ENCODE data around the gene GID8. TPM values are rescaled to one million over a fixed set of nuclear protein-coding genes. Genes with fewer than 3 reads are reported as not detected.

The GID8 gene
- total and polyA plus RNA-seq, 2 of the 13 experiments (the other 11 are each of a cell fraction or from before 2014, with no cell fraction given) = 39.6 to 59.8 TPM

GRCh38 chr20:62895539-62895938 lies 42.4 kb upstream of the GID8 start (continued):
- no peak for TF ChIP-seq PAXIP1 (CRISPR knock-in tag; conservative IDR thresholded peaks at IDR 0.05)
- TF ChIP-seq, protein P1, sequence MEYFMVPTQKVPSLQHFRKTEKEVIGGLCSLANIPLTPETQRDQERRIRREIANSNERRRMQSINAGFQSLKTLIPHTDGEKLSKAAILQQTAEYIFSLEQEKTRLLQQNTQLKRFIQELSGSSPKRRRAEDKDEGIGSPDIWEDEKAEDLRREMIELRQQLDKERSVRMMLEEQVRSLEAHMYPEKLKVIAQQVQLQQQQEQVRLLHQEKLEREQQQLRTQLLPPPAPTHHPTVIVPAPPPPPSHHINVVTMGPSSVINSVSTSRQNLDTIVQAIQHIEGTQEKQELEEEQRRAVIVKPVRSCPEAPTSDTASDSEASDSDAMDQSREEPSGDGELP (IDR thresholded peaks at IDR 0.05; ENCODE audit: borderline replicate concordance, low read depth) = no peak
- TF ChIP-seq HHEX (CRISPR knock-in tag; IDR thresholded peaks at IDR 0.05) = no peak
- peak; percentile 71 for TF ChIP-seq RBM22 (optimal IDR thresholded peaks at IDR 0.05; ENCODE audit: low read length)
- TF ChIP-seq GABPB1 (CRISPR knock-in tag; IDR thresholded peaks at IDR 0.05) = no peak
- TF ChIP-seq, protein P2, sequence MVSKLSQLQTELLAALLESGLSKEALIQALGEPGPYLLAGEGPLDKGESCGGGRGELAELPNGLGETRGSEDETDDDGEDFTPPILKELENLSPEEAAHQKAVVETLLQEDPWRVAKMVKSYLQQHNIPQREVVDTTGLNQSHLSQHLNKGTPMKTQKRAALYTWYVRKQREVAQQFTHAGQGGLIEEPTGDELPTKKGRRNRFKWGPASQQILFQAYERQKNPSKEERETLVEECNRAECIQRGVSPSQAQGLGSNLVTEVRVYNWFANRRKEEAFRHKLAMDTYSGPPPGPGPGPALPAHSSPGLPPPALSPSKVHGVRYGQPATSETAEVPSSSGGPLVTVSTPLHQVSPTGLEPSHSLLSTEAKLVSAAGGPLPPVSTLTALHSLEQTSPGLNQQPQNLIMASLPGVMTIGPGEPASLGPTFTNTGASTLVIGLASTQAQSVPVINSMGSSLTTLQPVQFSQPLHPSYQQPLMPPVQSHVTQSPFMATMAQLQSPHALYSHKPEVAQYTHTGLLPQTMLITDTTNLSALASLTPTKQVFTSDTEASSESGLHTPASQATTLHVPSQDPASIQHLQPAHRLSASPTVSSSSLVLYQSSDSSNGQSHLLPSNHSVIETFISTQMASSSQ (IDR thresholded peaks at IDR 0.05; ENCODE audit: low read depth) = no peak
- TF ChIP-seq, protein P2 (CRISPR knock-in tag; IDR thresholded peaks at IDR 0.05; ENCODE audit: borderline replicate concordance) = no peak
- no peak for TF ChIP-seq NKX3-1 (CRISPR knock-in tag; IDR thresholded peaks at IDR 0.05)
- TF ChIP-seq ZNF501 (CRISPR knock-in tag; IDR thresholded peaks at IDR 0.05) = 0 out of 2 replicates have a peak, but pooled peaks have one; percentile 13
- TF ChIP-seq SIN3B (IDR thresholded peaks at IDR 0.05; ENCODE audit: low read length) = no peak
- TF ChIP-seq ZNF276 (CRISPR knock-in tag; IDR thresholded peaks at IDR 0.05; ENCODE audit: low read depth) = no peak
- TF ChIP-seq ZNF746 (CRISPR knock-in tag; IDR thresholded peaks at IDR 0.05) = no peak
- 0 out of 4 replicates have a peak, but pooled peaks of 1 of the 2 experiments have one; percentile 21 for TF ChIP-seq POLR2A (IDR thresholded peaks at IDR 0.05; ENCODE audit: insufficient read depth in 1 of 2, low read depth in 2 of 2, low read length in 2 of 2)
- no peak for TF ChIP-seq ZBTB20 (CRISPR knock-in tag; IDR thresholded peaks at IDR 0.05; ENCODE audit: borderline replicate concordance, low read depth)
- no peak for TF ChIP-seq NCOR1 (IDR thresholded peaks at IDR 0.05; ENCODE audit: borderline replicate concordance, low read length)
- TF ChIP-seq ZSCAN22 (CRISPR knock-in tag; IDR thresholded peaks at IDR 0.05) = no peak
- TF ChIP-seq ZNF83 (CRISPR knock-in tag; IDR thresholded peaks at IDR 0.05; ENCODE audit: borderline replicate concordance) = no peak
- TF ChIP-seq SP4 (CRISPR knock-in tag; IDR thresholded peaks at IDR 0.05) = no peak
- TF ChIP-seq ZNF20 (CRISPR knock-in tag; IDR thresholded peaks at IDR 0.05) = no peak
- TF ChIP-seq GZF1 (CRISPR knock-in tag; IDR thresholded peaks at IDR 0.05) = no peak
